ENCODE data around the gene ARPC5.

ARPC5 gene

GRCh38 chr1:183583466-183583865, 52.1 kb downstream of the ARPC5 start:
- no peak overlapping the region for H3K4me3 ChIP-seq (ENCODE audit: low read length)
- DNase-seq (ENCODE audit: low read depth): no peak
- H3K27me3 ChIP-seq (replicated peaks; ENCODE audit: control insufficient read depth, insufficient read depth, low read length): no peaks in the 10 kb centered on the region
- H3K9ac ChIP-seq (ENCODE audit: low read length): no peak overlapping the region
- H3K36me3 ChIP-seq (ENCODE audit: control insufficient read depth, insufficient read depth, low read length, severe bottlenecking): no peaks in the 10 kb centered on the region
- no peaks in the 10 kb centered on the region for H3K9me3 ChIP-seq (ENCODE audit: control insufficient read depth, low read length)
- no peaks in the 10 kb centered on the region for H3K4me1 ChIP-seq (ENCODE audit: control insufficient read depth, insufficient read depth, low read length)

GRCh38 chr1:183582021-183582713, 53.4 kb downstream of the ARPC5 start:
- no peak overlapping the region for H3K9ac ChIP-seq (ENCODE audit: low read length)
- H3K27me3 ChIP-seq (replicated peaks; ENCODE audit: control insufficient read depth, insufficient read depth, low read length): no peaks in the 10 kb centered on the region
- H3K9me3 ChIP-seq (ENCODE audit: control insufficient read depth, low read length): no peaks in the 10 kb centered on the region
- H3K4me1 ChIP-seq (ENCODE audit: control insufficient read depth, insufficient read depth, low read length): no peaks in the 10 kb centered on the region
- no peaks in the 10 kb centered on the region for H3K36me3 ChIP-seq (ENCODE audit: control insufficient read depth, insufficient read depth, low read length, severe bottlenecking)
- no peak overlapping the region for H3K4me3 ChIP-seq (ENCODE audit: low read length)
- no peak for DNase-seq (ENCODE audit: low read depth)

GRCh38 chr1:183580281-183580682, 55.3 kb downstream of the ARPC5 start:
- no peak overlapping the region for H3K4me3 ChIP-seq (ENCODE audit: low read length)
- no peaks in the 10 kb centered on the region for H3K36me3 ChIP-seq (ENCODE audit: control insufficient read depth, insufficient read depth, low read length, severe bottlenecking)
- peaks cover 3% of the 10 kb centered on the region for H3K27me3 ChIP-seq (replicated peaks; ENCODE audit: control insufficient read depth, insufficient read depth, low read length)
- H3K4me1 ChIP-seq (ENCODE audit: control insufficient read depth, insufficient read depth, low read length): no peaks in the 10 kb centered on the region
- H3K9me3 ChIP-seq (ENCODE audit: control insufficient read depth, low read length): no peaks in the 10 kb centered on the region
- no peak overlapping the region for H3K9ac ChIP-seq (ENCODE audit: low read length)
- DNase-seq (ENCODE audit: low read depth): no peak

GRCh38 chr1:183578856-183579255, 56.7 kb downstream of the ARPC5 start:
- DNase-seq (ENCODE audit: low read depth): no peak
- no peaks in the 10 kb centered on the region for H3K9me3 ChIP-seq (ENCODE audit: control insufficient read depth, low read length)
- no peaks in the 10 kb centered on the region for H3K36me3 ChIP-seq (ENCODE audit: control insufficient read depth, insufficient read depth, low read length, severe bottlenecking)
- H3K9ac ChIP-seq (ENCODE audit: low read length): no peak overlapping the region
- peaks cover 3% of the 10 kb centered on the region for H3K27me3 ChIP-seq (replicated peaks; ENCODE audit: control insufficient read depth, insufficient read depth, low read length)
- H3K4me3 ChIP-seq (ENCODE audit: low read length): no peak overlapping the region
- no peaks in the 10 kb centered on the region for H3K4me1 ChIP-seq (ENCODE audit: control insufficient read depth, insufficient read depth, low read length)

GRCh38 chr1:183577897-183578465, 57.6 kb downstream of the ARPC5 start:
- H3K9ac ChIP-seq (ENCODE audit: low read length): no peak overlapping the region
- no peak overlapping the region for H3K4me3 ChIP-seq (ENCODE audit: low read length)
- no peaks in the 10 kb centered on the region for H3K36me3 ChIP-seq (ENCODE audit: control insufficient read depth, insufficient read depth, low read length, severe bottlenecking)
- peaks cover 3% of the 10 kb centered on the region for H3K27me3 ChIP-seq (replicated peaks; ENCODE audit: control insufficient read depth, insufficient read depth, low read length)
- no peaks in the 10 kb centered on the region for H3K9me3 ChIP-seq (ENCODE audit: control insufficient read depth, low read length)
- no peaks in the 10 kb centered on the region for H3K4me1 ChIP-seq (ENCODE audit: control insufficient read depth, insufficient read depth, low read length)
- no peak for DNase-seq (ENCODE audit: low read depth)

- Histone ChIP-seq H3K9me3 (ENCODE audit: control insufficient read depth, low read length) (no peaks in the 10 kb centered on the region), H3K9ac (ENCODE audit: low read length) (no peak overlapping the region), H3K4me1 (ENCODE audit: control insufficient read depth, insufficient read depth, low read length) (no peaks in the 10 kb centered on the region), H3K4me3 (ENCODE audit: low read length) (no peak overlapping the region), H3K36me3 (ENCODE audit: control insufficient read depth, insufficient read depth, low read length, severe bottlenecking) (no peaks in the 10 kb centered on the region), H3K27me3 (replicated peaks; ENCODE audit: control insufficient read depth, insufficient read depth, low read length) (peaks cover 3% of the 10 kb centered on the region)
- no peak for DNase-seq (ENCODE audit: low read depth)
Measured at GRCh38 chr1:183576537-183576936, 59.0 kb downstream of the ARPC5 start.

- H3K4me1 ChIP-seq (ENCODE audit: control insufficient read depth, insufficient read depth, low read length): no peaks in the 10 kb centered on the region
- no peak for DNase-seq (ENCODE audit: low read depth)
- no peaks in the 10 kb centered on the region for H3K36me3 ChIP-seq (ENCODE audit: control insufficient read depth, insufficient read depth, low read length, severe bottlenecking)
- H3K4me3 ChIP-seq (ENCODE audit: low read length): no peak overlapping the region
- H3K9me3 ChIP-seq (ENCODE audit: control insufficient read depth, low read length): no peaks in the 10 kb centered on the region
- H3K27me3 ChIP-seq (replicated peaks; ENCODE audit: control insufficient read depth, insufficient read depth, low read length): peaks cover 3% of the 10 kb centered on the region
- H3K9ac ChIP-seq (ENCODE audit: low read length): no peak overlapping the region
Measured at GRCh38 chr1:183575606-183576005, 60.0 kb downstream of the ARPC5 start.

GRCh38 chr1:183572721-183573120, 62.9 kb downstream of the ARPC5 start:
- H3K9ac ChIP-seq (ENCODE audit: low read length): no peak overlapping the region

GRCh38 chr1:183571678-183572268, 63.8 kb downstream of the ARPC5 start:
- DNase-seq (ENCODE audit: low read depth): no peak
- no peak overlapping the region for H3K4me3 ChIP-seq (ENCODE audit: low read length)

More at GRCh38 chr1:183572721-183573120, 62.9 kb downstream of the ARPC5 start:
- no peaks in the 10 kb centered on the region for H3K9me3 ChIP-seq (ENCODE audit: control insufficient read depth, low read length)
- H3K4me3 ChIP-seq (ENCODE audit: low read length): no peak overlapping the region
- no peak for DNase-seq (ENCODE audit: low read depth)
- H3K4me1 ChIP-seq (ENCODE audit: control insufficient read depth, insufficient read depth, low read length): no peaks in the 10 kb centered on the region
- no peaks in the 10 kb centered on the region for H3K36me3 ChIP-seq (ENCODE audit: control insufficient read depth, insufficient read depth, low read length, severe bottlenecking)
- peaks cover 3% of the 10 kb centered on the region for H3K27me3 ChIP-seq (replicated peaks; ENCODE audit: control insufficient read depth, insufficient read depth, low read length)

More at GRCh38 chr1:183571678-183572268, 63.8 kb downstream of the ARPC5 start:
- peaks cover 3% of the 10 kb centered on the region for H3K27me3 ChIP-seq (replicated peaks; ENCODE audit: control insufficient read depth, insufficient read depth, low read length)
- no peak overlapping the region for H3K9ac ChIP-seq (ENCODE audit: low read length)
- H3K9me3 ChIP-seq (ENCODE audit: control insufficient read depth, low read length): no peaks in the 10 kb centered on the region
- no peaks in the 10 kb centered on the region for H3K36me3 ChIP-seq (ENCODE audit: control insufficient read depth, insufficient read depth, low read length, severe bottlenecking)
- H3K4me1 ChIP-seq (ENCODE audit: control insufficient read depth, insufficient read depth, low read length): no peaks in the 10 kb centered on the region
